HEK293T (cell line): ENCODE measurements around the gene SLC25A28.

Source experiments
- CTCF ChIA-PET: fragments of 350-600 bp; formaldehyde crosslinking; extraction: SDS; loops from one replicate; lab custom pipeline; 2021; ENCODE audit warnings: antibody characterized with exemption, inconsistent platforms; lab: Yijun Ruan, JAX
- POLR2A ChIA-PET: fragments of 350-600 bp; formaldehyde crosslinking; extraction: SDS; loops from one replicate; lab custom pipeline; 2020; ENCODE audit warnings: antibody characterized with exemption, inconsistent platforms; lab: Yijun Ruan, JAX
- DNase-seq: peaks from one replicate; pipeline ENCODE4 v3.0.0; 2012; ENCODE audit warnings: mixed read lengths; ENCODE audit errors: extremely low spot score
- ARNT ChIP-seq: fragments of 450-650 bp; IDR thresholded peaks from 2 replicates; pipeline ENCODE4 v1.6.1; 2017; ENCODE audit warnings: mild to moderate bottlenecking
- BHLHE40 ChIP-seq: fragments of 450-650 bp; IDR thresholded peaks from 2 replicates; pipeline ENCODE4 v1.6.1; 2016; ENCODE audit warnings: mild to moderate bottlenecking, moderate library complexity, borderline replicate concordance
- CTBP1 ChIP-seq: fragments of 450-650 bp; IDR thresholded peaks from 2 replicates; pipeline ENCODE4 v1.6.1; 2016; ENCODE audit warnings: borderline replicate concordance
- ELF4 ChIP-seq: fragments of 450-650 bp; IDR thresholded peaks from 2 replicates; pipeline ENCODE4 v1.6.1; 2017; ENCODE audit warnings: antibody characterized with exemption
- FOXA1 ChIP-seq: fragments of 450-650 bp; IDR thresholded peaks from 2 replicates; pipeline ENCODE4 v1.6.1; 2016; ENCODE audit warnings: mild to moderate bottlenecking
- FOXK2 ChIP-seq: fragments of 450-650 bp; IDR thresholded peaks from 2 replicates; pipeline ENCODE4 v1.6.1; 2016; ENCODE audit warnings: mild to moderate bottlenecking
- FOXM1 ChIP-seq: fragments of 450-650 bp; IDR thresholded peaks from 2 replicates; pipeline ENCODE4 v1.6.1; 2017; ENCODE audit warnings: mild to moderate bottlenecking, borderline replicate concordance
- HDGF ChIP-seq: fragments of 450-650 bp; IDR thresholded peaks from 2 replicates; pipeline ENCODE4 v1.6.1; 2017; ENCODE audit warnings: antibody characterized with exemption, borderline replicate concordance
- L3MBTL2 ChIP-seq: fragments of 450-650 bp; conservative IDR thresholded peaks from 2 replicates; pipeline ENCODE4 v1.6.1; 2016; ENCODE audit warnings: mild to moderate bottlenecking
- LEF1 ChIP-seq: fragments of 450-650 bp; IDR thresholded peaks from 2 replicates; pipeline ENCODE4 v1.6.1; 2017; ENCODE audit warnings: mild to moderate bottlenecking, borderline replicate concordance
- NFRKB ChIP-seq: fragments of 450-650 bp; IDR thresholded peaks from 2 replicates; pipeline ENCODE4 v1.6.1; 2016; ENCODE audit warnings: mild to moderate bottlenecking, moderate library complexity
- SP1 ChIP-seq: fragments of 450-650 bp; IDR thresholded peaks from 2 replicates; pipeline ENCODE4 v1.6.1; 2017
- SUZ12 ChIP-seq: fragments of 450-650 bp; IDR thresholded peaks from 2 replicates; pipeline ENCODE4 v1.6.1; 2016; ENCODE audit warnings: mild to moderate bottlenecking
- TARDBP ChIP-seq: fragments of 450-650 bp; IDR thresholded peaks from 2 replicates; pipeline ENCODE4 v1.6.1; 2016
- ZNF384 ChIP-seq: fragments of 450-650 bp; IDR thresholded peaks from 2 replicates; pipeline ENCODE4 v1.6.1; 2016
- TF ChIP-seq, protein P1 (sequence below): fragments of 450-650 bp; IDR thresholded peaks from 2 replicates; pipeline ENCODE4 v1.6.1; 2016

The SLC25A28 gene, protein sequence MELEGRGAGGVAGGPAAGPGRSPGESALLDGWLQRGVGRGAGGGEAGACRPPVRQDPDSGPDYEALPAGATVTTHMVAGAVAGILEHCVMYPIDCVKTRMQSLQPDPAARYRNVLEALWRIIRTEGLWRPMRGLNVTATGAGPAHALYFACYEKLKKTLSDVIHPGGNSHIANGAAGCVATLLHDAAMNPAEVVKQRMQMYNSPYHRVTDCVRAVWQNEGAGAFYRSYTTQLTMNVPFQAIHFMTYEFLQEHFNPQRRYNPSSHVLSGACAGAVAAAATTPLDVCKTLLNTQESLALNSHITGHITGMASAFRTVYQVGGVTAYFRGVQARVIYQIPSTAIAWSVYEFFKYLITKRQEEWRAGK

DNA sequence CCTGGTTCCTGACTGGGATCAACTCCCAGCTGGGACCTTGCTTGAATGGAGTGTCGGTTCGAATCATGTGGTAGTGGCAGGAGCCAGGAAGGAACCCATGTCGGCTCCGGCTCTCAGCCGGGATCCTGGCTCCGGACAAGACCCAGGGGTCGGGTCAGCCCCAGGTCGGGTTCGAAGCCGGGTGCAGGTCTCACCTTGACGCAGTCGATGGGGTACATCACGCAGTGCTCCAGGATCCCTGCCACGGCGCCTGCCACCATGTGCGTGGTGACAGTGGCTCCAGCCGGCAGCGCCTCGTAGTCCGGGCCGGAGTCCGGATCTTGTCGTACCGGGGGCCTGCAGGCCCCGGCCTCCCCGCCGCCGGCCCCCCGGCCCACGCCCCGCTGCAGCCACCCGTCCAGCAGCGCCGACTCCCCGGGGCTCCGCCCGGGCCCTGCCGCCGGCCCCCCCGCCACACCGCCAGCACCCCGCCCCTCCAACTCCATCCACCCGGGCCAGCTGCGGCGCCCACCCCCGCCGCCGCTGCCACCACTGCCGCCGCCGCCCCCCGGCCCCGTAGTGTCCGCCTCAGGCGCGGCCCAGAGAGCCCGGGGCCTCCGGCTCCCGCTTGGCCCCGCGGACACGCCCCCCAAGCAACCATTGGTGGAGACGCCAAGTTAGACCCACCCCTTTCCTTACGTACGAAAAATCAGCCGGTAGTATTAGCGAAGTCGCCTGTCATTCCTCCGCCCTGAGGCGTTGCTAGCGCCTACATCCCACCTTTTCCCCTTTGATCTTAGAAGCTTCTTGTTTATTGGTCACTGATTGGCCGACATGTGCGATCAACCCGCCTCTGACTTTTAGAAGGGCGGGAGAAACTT is at the start of gene SLC25A28:
Gene SLC25A28, minus strand, starts transcription at position 589 of the 860 bp plus-strand sequence. Its CDS starts 104 bp downstream, at position 485.
- ChIA-PET CTCF (interaction anchor here (2.5 kb wide), 1 partner anchor 184 kb away, joined by 10 read pairs; no protein-coding TSS in a partner anchor), POLR2A (interaction anchor here (0.6 to 4.1 kb wide), 23 partner anchors 10 to 189 kb away, joined by 3 to 34 read pairs (median 5); partner anchors contain the start of genes COX15, CUTC, ENTPD7 and GOT1)
- no peak for TF ChIP-seq SUZ12
- TF ChIP-seq LEF1 = peak; percentile 99
- TF ChIP-seq FOXM1 = no peak
- TF ChIP-seq ELF4 = no peak
- no peak for TF ChIP-seq NFRKB
- no peak for TF ChIP-seq ZNF384
- TF ChIP-seq HDGF = no peak
- TF ChIP-seq FOXA1 = no peak
- peak; percentile 42 for TF ChIP-seq L3MBTL2
- no peak for TF ChIP-seq ARNT
- TF ChIP-seq CTBP1 = no peak
- no peak for TF ChIP-seq TARDBP
- peak; percentile 90 for TF ChIP-seq SP1
- TF ChIP-seq, protein P1, sequence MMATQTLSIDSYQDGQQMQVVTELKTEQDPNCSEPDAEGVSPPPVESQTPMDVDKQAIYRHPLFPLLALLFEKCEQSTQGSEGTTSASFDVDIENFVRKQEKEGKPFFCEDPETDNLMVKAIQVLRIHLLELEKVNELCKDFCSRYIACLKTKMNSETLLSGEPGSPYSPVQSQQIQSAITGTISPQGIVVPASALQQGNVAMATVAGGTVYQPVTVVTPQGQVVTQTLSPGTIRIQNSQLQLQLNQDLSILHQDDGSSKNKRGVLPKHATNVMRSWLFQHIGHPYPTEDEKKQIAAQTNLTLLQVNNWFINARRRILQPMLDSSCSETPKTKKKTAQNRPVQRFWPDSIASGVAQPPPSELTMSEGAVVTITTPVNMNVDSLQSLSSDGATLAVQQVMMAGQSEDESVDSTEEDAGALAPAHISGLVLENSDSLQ = peak; percentile 99
- no peak for TF ChIP-seq BHLHE40
- TF ChIP-seq FOXK2 = no peak
- no peak for DNase-seq

DNA sequence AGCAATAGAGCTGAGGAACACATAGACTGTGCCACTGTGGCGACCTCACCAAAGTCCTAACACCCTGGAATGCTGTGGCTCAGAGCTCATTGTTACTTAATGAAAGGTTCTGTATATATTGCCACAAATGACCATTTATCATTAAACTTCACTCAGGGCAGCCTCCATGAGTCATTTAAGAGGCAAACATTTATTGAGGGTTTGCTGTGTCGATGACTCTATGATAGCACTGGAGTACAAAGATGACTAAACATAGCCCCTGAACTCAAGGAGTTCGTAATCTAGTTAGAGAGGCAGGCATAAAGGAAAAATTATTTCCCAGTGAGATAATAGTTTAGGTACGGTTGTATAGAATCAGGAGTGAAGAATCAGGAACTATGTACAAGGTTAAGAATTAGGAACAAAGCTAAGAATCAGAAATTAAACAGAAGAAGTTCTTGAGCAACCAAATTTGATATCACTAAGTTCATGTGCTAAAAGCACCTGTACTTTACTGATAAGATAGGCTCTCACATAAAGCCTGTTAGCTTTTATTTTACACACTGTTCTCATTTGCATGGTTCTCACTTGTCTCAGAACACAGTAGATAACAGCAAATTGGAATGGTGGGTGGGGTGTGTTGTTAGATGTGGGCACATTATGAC is 47.0 kb upstream of the SLC25A28 start:
- POLR2A ChIA-PET = interaction anchor here (0.8 to 1.4 kb wide), 2 partner anchors 46 to 47 kb away, joined by 3 to 6 read pairs; partner anchors contain the start of gene SLC25A28
- CTCF ChIA-PET = interaction anchor here (0.6 to 1.9 kb wide), 2 partner anchors 15 to 64 kb away, joined by 4 to 5 read pairs; no protein-coding TSS in a partner anchor
- DNase-seq = no peak
- TF ChIP-seq NFRKB (no peak), ZNF384 (no peak), SP1 (no peak), SUZ12 (no peak), HDGF (no peak), ARNT (no peak), TARDBP (no peak), CTBP1 (no peak), ELF4 (no peak), L3MBTL2 (no peak), FOXA1 (no peak), LEF1 (no peak), FOXK2 (no peak), FOXM1 (no peak), BHLHE40 (no peak)
- TF ChIP-seq, protein P1 = no peak

DNA sequence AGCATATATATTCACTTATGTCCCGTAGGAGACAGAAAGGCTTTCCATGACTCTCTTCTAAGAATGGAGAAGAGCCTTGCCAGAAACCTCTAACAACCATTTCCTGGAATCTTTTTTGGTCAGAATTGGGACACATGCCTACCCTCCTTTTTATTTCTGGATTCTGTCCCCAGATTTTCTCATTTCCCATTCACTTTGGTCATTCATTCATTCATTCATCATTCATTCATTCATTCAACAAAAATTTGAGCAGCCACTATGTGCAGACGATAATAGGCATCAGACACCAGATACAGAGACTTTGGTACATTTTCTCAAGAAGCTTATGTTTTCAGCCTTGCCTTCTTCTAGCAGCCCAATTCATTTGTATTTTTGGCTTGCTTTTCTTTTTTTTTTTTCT is 45.1 kb upstream of the SLC25A28 start:
- DNase-seq = no peak
- ChIA-PET CTCF (no interaction called here), POLR2A (no interaction called here)
- TF ChIP-seq SP1 (no peak), SUZ12 (no peak), HDGF (no peak), ELF4 (no peak), FOXM1 (no peak), CTBP1 (no peak)

DNA sequence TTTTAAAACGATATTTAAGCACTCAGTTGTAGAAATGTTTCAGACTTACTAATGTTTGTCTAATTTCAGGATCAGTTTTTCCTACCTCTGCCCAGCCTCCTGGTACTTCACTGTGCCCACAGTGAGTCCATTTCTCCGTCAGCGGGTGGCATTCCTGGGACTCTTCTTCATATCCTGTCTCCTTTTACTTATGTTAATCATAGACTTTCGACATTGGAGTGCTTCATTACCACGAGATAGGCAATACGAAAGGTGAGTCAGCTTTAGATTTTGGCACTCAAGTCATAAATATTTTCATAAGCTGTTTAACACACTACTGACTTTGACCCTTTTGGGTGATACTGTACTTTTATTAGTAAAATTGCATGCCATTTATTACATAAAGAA is 41.1 kb upstream of the SLC25A28 start:
- DNase-seq = no peak
- POLR2A ChIA-PET = no interaction called here
- TF ChIP-seq HDGF (no peak), SUZ12 (no peak), FOXK2 (no peak), ZNF384 (no peak), ARNT (no peak), LEF1 (no peak), TARDBP (no peak), FOXM1 (no peak), SP1 (no peak), BHLHE40 (no peak), L3MBTL2 (no peak), FOXA1 (no peak), NFRKB (no peak), ELF4 (no peak)
- CTCF ChIA-PET = interaction anchor here (0.5 kb wide), 1 partner anchor 20 kb away, joined by 3 read pairs; no protein-coding TSS in a partner anchor
